Vagina (tissue), 2 donors: ENCODE measurements around the gene UNC50.

ENCODE experiments used
- POLR2AphosphoS5 ChIP-seq, 2 donors: sonication (generic); formaldehyde crosslinking; IDR thresholded peaks; one replicate each; pipeline ENCODE4 v1.9.0; 2017; ENCODE audit warnings: antibody characterized with exemption in 2 of 2, mild to moderate bottlenecking in 2 of 2, low read depth in 1 of 2; ENCODE audit not compliant: insufficient read depth in 1 of 2
- TF ChIP-seq, protein P1 (sequence below), 3 experiments: fragments of 450-650 bp in 2 of 3; fragments of 200-600 bp in 1 of 3; sonication (generic) in 1 of 3; IDR thresholded peaks; one replicate each; pipeline ENCODE4 v1.5.1; 2017 to 2019; ENCODE audit warnings: antibody characterized with exemption in 3 of 3, mild to moderate bottlenecking in 2 of 3, moderate library complexity in 2 of 3

DNA sequence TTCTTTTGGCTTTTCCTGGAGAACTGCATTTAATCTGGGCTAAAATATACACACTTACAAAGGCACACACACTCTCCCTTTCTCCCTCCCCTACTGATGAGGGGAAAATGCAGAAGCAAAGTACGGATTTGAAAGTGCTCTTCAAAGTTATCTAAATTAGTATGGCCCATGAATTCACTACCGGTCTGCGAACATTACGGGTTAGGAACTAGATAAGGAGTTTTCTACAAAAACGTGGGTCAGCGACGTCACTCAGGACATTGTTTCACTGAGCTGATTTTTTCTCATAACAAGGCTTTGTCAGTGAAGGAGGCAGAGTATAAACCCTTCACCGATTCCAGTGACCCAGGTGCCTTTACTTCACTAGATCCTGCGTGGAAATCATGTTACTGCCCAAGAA, 47.4 kb upstream of the UNC50 start:
- TF ChIP-seq, protein P1, sequence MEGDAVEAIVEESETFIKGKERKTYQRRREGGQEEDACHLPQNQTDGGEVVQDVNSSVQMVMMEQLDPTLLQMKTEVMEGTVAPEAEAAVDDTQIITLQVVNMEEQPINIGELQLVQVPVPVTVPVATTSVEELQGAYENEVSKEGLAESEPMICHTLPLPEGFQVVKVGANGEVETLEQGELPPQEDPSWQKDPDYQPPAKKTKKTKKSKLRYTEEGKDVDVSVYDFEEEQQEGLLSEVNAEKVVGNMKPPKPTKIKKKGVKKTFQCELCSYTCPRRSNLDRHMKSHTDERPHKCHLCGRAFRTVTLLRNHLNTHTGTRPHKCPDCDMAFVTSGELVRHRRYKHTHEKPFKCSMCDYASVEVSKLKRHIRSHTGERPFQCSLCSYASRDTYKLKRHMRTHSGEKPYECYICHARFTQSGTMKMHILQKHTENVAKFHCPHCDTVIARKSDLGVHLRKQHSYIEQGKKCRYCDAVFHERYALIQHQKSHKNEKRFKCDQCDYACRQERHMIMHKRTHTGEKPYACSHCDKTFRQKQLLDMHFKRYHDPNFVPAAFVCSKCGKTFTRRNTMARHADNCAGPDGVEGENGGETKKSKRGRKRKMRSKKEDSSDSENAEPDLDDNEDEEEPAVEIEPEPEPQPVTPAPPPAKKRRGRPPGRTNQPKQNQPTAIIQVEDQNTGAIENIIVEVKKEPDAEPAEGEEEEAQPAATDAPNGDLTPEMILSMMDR (IDR thresholded peaks at IDR 0.05), result no peak
- TF ChIP-seq POLR2AphosphoS5 (IDR thresholded peaks at IDR 0.05; ENCODE audit: insufficient read depth in 1 of 2, low read depth in 1 of 2), result no peak
